NCI-H2029 (cell line): ENCODE results near the gene SH3D19.
A peak's percentile ranks its signal among the peaks of the same experiment; 100 is the strongest.

ENCODE experiments used
- DNase-seq: peaks from one replicate; lab custom pipeline; 2025; lab: John Stamatoyannopoulos, UW

The SH3D19 gene

DNA sequence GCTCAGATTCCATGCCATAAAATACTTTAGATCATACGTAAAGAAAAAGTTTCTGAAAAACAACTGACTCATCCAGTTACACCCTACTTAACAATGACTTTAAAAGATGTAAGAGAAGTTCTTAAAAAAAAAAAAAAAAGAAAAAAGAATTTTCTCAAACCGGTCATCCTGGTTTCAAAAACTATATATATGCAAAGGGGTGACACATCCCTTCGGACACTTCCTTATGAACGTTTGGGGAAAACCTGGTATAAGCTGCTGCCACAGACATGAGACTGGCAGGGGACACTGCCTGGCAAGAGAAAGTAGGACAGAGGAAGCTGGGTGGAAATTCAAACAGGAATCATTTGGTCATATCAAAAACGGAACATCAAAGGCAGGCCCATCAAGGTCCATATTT lies 129.6 kb downstream of the SH3D19 start:
- DNase-seq: no peak

DNA sequence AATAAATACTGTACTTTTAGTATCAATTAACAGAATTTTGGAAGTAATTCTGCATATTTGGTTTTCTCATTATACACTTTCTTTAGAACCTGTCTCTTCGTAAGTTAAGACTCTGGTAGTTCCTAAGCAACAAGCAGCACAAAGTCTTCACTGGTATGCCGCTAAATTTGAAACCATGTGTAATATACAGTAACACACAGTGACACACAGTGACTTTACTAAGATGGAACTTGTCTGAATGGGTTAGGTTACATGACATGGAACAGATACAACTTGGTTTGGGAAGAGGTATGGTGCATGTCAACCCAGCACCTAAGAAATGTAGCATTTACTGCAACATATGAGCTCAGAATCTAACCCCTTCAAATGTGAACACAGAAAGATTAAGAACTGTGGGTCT lies 132.0 kb downstream of the SH3D19 start:
- DNase-seq: no peak

- DNase-seq: no peak
Observed at GRCh38 chr4:151192556-151193235, 132.7 kb downstream of the SH3D19 start.

DNA sequence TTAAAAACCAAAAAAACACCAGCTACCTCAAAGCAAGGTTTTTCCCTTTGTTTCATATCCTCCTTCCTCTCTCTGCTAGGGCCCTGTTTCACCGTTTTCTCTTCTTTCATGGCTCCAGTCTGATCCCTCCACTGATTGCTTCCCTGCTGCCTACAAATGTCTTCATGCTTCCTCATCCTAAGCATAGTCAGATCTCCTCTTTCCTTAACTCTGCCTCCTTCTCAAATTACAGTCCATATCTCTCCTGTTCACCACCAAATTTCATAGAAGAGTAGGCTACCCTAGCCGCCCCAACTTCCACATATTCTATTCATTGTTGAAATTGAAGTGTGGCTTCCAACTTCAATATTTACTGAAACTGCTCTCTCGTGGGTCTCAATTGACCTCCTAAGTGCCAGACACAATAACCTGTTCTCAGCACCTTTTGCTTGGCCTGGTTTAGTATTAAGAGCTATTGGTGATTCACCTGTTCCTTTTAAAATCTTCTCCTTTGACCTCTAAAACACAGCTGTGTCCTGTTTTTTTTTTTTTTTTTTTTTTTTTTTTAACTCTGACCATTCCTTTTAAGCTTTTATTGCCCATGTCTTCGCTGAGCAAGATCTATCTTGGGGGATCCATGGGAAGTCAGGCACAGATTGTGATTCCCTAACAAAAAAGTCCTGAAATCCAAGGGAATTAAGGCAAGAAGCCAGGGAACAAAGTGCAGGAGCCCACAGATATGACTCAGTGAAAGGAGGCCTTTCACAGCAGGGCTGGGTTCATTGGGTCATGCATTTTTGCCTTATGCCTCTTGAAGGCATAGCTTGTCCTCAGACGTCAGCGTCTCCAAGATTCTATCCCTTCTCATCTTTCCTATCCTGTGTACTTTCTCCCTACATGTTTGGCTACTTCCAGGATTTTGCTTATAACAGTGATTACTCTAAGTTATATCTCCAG lies 140.6 kb downstream of the SH3D19 start:
- DNase-seq: peak; percentile 4

DNA sequence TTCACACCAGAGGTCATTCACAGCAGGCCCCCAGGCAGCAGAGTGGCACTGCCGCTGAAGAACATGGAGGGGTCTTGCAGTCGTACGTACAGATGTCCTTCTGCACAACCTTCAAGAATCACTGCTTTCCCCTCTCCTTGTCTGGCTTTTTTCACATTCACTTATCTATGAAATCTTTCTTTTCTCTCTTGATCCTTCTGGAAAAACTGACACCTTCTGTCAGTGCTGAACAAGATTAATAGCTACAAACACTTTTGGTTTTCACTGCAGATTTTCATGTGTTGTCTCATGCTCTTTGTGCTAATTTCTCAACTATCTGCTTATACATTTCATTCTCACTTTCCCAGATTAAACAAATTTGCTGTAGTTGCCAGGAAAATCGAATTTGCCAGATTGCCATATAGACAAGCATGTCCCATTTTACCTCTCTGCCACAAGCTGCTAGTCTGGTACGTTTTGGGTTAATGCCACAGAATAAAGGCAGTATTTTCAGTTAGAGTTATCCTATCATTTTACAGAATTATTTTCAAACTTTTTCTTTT lies 142.9 kb downstream of the SH3D19 start:
- DNase-seq: no peak

DNA sequence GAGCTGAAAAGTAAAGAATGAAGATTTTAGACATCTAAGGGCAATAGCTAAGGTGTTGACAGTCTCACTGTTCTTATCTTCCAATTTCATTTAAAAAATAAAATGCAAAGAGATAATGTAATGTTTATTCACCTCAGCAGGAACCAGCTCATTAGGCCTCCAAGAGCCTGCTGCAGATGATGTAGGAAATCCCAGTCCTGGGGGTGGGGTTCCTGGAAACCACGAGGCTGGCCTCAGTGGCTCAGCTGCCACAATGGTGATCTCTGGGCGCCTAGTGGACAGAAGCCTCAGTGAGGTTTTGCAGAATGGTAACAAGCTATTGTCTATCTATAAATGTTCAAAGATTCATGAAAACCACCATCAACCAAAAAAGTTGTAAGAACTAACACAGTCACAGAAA lies 148.7 kb downstream of the SH3D19 start:
- DNase-seq: no peak

GRCh38 chr4:151175754-151176631 lies 149.4 kb downstream of the SH3D19 start:
- DNase-seq: no peak

DNA sequence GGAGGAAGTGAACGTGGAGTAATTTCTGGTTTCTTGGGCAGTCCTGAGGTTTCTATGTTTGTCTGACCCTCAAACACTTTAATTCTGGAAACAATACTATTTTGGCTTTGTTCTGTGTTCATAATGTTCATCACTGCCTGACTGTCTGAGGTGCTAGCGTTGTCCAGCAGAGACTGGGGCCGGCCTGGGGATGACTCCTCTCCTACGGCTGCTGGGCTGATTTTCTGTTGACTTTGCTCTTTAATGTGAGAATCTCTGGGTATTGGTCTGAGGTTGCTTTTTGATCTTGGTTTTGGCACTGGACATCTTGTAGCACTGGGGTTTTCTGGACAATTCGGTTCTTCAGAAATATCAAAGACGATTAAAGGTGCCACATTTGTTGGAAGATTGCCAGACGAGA lies 150.2 kb downstream of the SH3D19 start:
- DNase-seq: no peak

GRCh38 chr4:151174784-151175183 lies 150.6 kb downstream of the SH3D19 start:
- DNase-seq: no peak

- DNase-seq: no peak
Observed at GRCh38 chr4:151173871-151174270, 151.5 kb downstream of the SH3D19 start.

- no peak for DNase-seq
Observed at GRCh38 chr4:151169900-151170299, 155.5 kb downstream of the SH3D19 start.

DNA sequence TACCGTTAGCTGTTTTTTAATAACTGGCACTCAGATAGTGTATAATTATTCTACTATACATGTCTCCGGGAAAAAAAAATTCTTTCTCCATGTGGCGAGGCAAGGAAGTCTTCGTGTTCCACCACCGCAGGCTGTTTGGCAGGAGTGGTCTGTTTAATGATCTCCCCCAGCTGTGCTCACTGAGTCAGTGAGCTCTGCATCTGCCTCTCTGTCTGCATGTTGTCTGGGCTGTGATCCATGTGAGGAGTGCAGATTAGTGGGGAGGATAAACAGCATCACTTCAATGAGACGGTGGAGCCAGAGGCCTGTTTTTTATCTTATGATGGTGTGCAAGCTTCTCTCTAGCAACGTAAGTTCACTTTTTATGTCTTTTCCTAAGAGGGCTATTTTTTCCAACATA lies 156.2 kb downstream of the SH3D19 start:
- no peak for DNase-seq

DNA sequence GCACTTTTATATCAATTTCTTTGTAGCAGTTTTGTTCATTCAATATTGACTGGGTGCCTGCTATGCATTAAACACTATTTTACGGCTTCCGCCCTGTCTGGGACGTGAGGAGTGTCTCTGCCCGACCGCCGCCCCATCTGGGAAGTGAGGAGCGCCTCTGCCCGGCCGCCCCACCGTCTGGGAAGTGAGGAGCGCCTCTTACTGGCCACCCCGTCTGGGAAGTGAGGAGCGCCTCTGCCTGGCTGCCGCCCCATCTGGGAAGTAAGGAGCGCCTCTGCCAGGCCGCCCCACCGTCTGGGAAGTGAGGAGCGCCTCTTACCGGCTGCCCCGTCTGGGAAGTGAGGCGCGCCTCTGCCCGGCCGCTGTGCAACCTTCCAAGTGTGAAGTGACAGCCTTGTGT lies 157.8 kb downstream of the SH3D19 start:
- DNase-seq: no peak

- no peak for DNase-seq
Observed at GRCh38 chr4:151166636-151167035, 158.8 kb downstream of the SH3D19 start.

DNA sequence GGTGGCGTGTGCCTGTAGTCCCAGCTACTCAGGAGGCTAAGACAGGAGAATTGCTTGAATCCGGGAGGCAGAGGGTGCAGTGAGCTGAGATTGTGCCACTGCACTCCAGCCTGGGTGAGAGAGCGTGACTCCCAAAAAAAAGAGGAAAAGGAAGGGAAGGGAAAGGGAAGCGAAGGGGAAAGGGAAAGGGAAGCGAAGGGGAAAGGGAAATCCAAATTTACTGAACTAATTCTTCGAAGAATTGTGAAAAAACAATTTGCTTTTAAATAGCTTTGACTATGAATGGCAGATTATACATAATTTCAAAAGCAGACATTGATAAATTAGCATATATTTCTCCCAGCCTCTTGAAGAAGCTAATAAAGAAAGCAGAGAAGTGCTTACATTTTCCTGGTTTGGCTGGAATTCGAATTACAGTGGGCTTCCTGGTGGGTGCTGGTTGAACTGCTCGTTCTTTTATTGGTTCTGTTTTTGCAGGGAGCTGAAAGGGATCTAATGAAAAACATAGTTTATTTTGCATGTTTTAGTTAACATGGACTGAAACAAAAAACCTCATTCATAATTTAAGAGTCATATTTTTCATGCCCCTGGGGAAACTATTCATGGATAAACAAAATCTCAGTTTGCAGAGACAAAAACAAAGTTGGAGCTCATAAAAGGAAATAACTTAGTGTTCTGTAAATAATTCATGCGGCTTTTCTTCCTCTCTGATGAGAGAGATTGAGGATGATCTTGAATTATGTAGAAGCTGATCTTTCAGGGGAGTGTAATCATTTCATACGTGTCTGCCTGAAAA lies 160.0 kb downstream of the SH3D19 start:
- DNase-seq: no peak

DNA sequence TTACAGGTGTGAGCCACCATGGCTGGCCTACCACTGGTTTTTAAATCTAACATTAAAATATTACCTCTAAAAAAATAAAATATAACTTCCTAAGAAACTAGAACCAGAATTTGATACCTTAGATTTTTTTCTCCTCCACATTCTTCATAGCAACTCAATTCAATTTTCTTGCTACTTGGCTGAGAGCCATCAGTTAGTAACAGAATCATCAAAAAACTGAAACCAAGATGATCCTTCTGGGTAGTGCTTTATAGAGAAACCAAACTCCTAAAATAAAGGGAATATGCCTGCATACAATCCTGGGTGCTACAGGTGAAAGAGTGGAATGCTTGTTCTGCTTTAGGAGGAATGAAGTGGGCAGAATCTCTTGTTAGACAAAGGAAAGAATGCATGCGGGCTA lies 161.6 kb downstream of the SH3D19 start:
- no peak for DNase-seq

DNA sequence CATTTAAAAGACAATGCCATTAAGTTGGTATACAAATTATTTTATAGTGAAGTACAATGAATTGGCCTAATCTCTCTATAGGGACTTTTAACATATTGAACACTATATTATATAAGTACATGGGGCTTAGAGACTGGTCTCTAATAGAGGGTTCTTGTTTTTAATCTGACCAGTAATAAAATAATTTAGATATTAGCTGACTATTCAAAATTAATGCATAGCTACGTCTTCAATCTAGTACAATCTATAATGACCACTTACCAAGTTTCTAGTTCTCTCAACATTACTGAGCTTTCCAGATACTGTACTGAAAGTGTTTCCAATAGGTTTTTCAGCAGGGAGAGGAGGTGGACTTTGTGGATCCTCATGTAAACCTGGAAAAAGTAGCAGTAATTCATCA lies 166.4 kb downstream of the SH3D19 start:
- no peak for DNase-seq

DNA sequence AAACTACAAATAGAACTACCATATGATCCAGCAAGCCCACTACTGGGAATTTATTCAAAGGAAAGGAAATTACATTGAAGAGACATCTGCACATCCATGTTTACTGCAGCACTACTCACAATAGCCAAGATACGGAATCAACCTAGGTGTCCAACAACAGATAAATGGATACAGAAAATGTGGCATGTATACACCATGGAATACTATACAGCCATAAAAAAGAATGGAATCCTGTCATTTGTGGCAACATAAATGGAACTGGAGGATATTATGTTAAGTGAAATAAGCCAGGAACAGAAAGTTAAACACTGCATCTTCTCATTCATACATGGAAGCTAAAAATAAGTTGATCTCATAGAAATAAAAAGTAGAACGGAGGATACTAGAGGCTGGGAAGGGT lies 167.9 kb downstream of the SH3D19 start:
- no peak for DNase-seq

- DNase-seq: no peak
Observed at GRCh38 chr4:151153585-151153984, 171.8 kb downstream of the SH3D19 start.

DNA sequence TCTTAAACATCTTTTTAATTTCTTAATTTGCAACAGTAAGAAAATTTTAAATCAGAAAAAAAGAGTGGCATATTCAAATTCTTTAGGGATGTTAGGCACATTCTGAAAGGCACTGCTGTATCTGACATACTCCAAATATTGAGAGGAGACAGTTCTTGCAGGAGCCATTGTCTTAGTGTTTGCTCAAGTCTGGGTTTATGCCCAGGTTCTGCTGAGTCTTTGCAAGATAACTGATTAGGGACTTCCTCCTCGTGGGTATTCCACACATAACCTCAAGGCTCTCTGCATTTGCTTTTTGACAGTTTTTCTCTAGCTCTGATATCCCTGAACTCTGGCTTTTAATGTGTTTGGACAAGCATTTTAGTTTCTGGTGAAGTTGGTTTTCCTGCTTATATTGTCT lies 173.4 kb downstream of the SH3D19 start:
- no peak for DNase-seq

DNA sequence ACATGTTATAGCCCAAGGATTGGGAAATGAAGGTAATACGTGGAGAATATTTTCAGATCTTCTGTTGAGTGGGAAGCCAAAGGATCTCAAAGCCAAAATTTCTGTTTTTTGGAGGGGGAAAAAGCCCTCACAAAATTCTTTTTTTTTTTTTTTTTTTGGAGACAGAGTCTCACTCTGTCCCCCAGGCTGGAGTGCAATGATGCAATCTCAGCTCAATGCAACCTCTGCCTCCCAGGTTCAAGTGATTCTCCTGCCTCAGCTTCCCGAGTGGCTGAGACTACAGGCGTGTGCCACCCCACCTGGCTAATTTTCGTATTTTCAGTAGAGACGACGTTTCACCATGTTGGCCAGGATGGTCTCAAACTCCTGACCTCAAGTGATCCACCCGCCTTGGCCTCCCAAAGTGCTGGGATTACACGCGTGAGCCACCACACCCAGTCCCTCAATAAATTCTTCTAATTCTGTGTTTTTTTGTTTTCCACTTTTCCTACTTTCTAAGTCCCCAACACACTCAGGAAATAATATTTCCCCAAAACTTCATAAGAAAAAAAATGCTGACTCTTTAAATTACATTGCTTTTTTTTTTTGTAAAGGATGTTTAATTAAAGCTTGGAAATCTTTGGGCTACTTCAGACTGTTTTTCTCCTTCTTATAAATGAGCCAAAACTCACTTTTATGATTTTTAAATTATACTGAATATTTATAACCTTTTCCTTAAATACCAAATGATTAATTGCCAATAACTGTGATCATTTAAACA lies 174.4 kb downstream of the SH3D19 start:
- DNase-seq: no peak
